ENCODE measurements around the gene EZR.
A peak's percentile ranks its signal among the peaks of the same experiment; 100 is the strongest.

The EZR gene

GRCh38 chr6:158801655-158802294 lies 17.4 kb downstream of the EZR start:
- peak overlapping the region; percentile 46; the same call in 1 of the 2 replicates for H3K27ac ChIP-seq
- POLR2A ChIA-PET (ENCODE audit: low non-redundant PET), result interaction anchor here (0.6 to 1.2 kb wide), 2 partner anchors 10 to 78 kb away, joined by 3 read pairs; no protein-coding TSS in a partner anchor
- TF ChIP-seq CTCF (conservative IDR thresholded peaks at IDR 0.05; ENCODE audit: low read depth), result no peak
- CTCF ChIA-PET, result interaction anchor here (0.6 to 1.1 kb wide), 4 partner anchors 10 to 594 kb away, joined by 3 read pairs; no protein-coding TSS in a partner anchor
- no peak for DNase-seq (ENCODE audit: low spot score)

- ChIA-PET POLR2A (ENCODE audit: low non-redundant PET) (no interaction called here), CTCF (interaction anchor here (0.7 to 1.0 kb wide), 2 partner anchors 180 to 1538 kb away, joined by 3 to 4 read pairs; no protein-coding TSS in a partner anchor)
- H3K27ac ChIP-seq, result peak overlapping the region; percentile 75
- no peak for TF ChIP-seq CTCF (conservative IDR thresholded peaks at IDR 0.05; ENCODE audit: low read depth)
- DNase-seq (ENCODE audit: low spot score), result no peak
These were observed 19.9 kb downstream of the EZR start for GRCh38 chr6:158799051-158799792.

GRCh38 chr6:158798311-158798710 lies 20.9 kb downstream of the EZR start:
- POLR2A ChIA-PET (ENCODE audit: low non-redundant PET), result no interaction called here
- CTCF ChIA-PET, result interaction anchor here (0.6 kb wide), 1 partner anchor 126 kb away, joined by 5 read pairs; no protein-coding TSS in a partner anchor
- H3K27ac ChIP-seq, result peak overlapping the region; percentile 75
- TF ChIP-seq CTCF (conservative IDR thresholded peaks at IDR 0.05; ENCODE audit: low read depth), result no peak
- DNase-seq (ENCODE audit: low spot score), result no peak

GRCh38 chr6:158797331-158798310 lies 21.5 kb downstream of the EZR start:
- no peak for DNase-seq (ENCODE audit: low spot score)
- TF ChIP-seq CTCF (conservative IDR thresholded peaks at IDR 0.05; ENCODE audit: low read depth), result no peak
- H3K27ac ChIP-seq, result peak overlapping the region; percentile 75
- POLR2A ChIA-PET (ENCODE audit: low non-redundant PET), result no interaction called here
- CTCF ChIA-PET, result interaction anchor here (0.6 kb wide), 1 partner anchor 126 kb away, joined by 5 read pairs; no protein-coding TSS in a partner anchor

GRCh38 chr6:158796353-158796752 lies 22.8 kb downstream of the EZR start:
- no peak for TF ChIP-seq CTCF (conservative IDR thresholded peaks at IDR 0.05; ENCODE audit: low read depth)
- ChIA-PET CTCF (interaction anchor here (0.5 kb wide), 1 partner anchor 16 kb away, joined by 5 read pairs; no protein-coding TSS in a partner anchor), POLR2A (ENCODE audit: low non-redundant PET) (no interaction called here)
- no peak overlapping the region for H3K27ac ChIP-seq
- DNase-seq (ENCODE audit: low spot score), result no peak

All from RWPE1 (cell line).